Adrenal gland (tissue), 12 donors: ENCODE results near the gene CTLA4. TPM values are rescaled to one million over a fixed set of nuclear protein-coding genes. Genes with fewer than 3 reads are reported as not detected.

Source experiments
- DNase-seq, 7 donors: peaks; one replicate each; pipeline ENCODE4 v3.0.0-alpha.2; 2019 to 2020
- H3K27ac ChIP-seq, 5 donors: fragments of 200-600 bp; sonication (generic) in 4 of 5; 1 replicate in 3 of 5; 2 replicates in 2 of 5; pipeline versions ENCODE4 v1.5.1 to v1.8.0; 2016 to 2020; ENCODE audit warnings: mild to moderate bottlenecking in 1 of 5
- H3K27me3 ChIP-seq: fragments of 200-600 bp; 2 replicates; pipeline ENCODE4 v1.8.0; 2021
- H3K36me3 ChIP-seq, 2 donors: fragments of 200-600 bp; replicated peaks in 1 of 2; 1 replicate in 1 of 2; 2 replicates in 1 of 2; pipeline versions ENCODE4 v1.5.1 to v1.8.0; 2018 to 2022
- H3K4me1 ChIP-seq, 2 donors: fragments of 200-600 bp; replicated peaks in 1 of 2; 1 replicate in 1 of 2; 2 replicates in 1 of 2; pipeline versions ENCODE4 v1.5.1 to v1.8.0; 2018 to 2021
- H3K4me3 ChIP-seq, 4 donors: fragments of 200-600 bp; sonication (generic) in 3 of 4; one replicate each; pipeline ENCODE4 v1.5.1; 2016 to 2018
- H3K9me3 ChIP-seq, 3 donors: fragments of 200-600 bp; sonication (generic) in 1 of 3; replicated peaks in 1 of 3; 1 replicate in 2 of 3; 2 replicates in 1 of 3; pipeline versions ENCODE4 v1.5.1 to v1.8.0; 2016 to 2021
- CTCF ChIP-seq, 6 experiments: fragments of 450-650 bp in 4 of 6; fragments of 200-600 bp in 2 of 6; sonication (generic) in 1 of 6; IDR thresholded peaks; 1 replicate in 5 of 6; 2 replicates in 1 of 6; pipeline versions ENCODE4 v1.5.1 to v1.8.0; 2016 to 2021; ENCODE audit warnings: antibody characterized with exemption in 6 of 6, mild to moderate bottlenecking in 2 of 6, moderate library complexity in 1 of 6
- POLR2A ChIP-seq, 2 donors: fragments of 450-650 bp; IDR thresholded peaks; one replicate each; pipeline ENCODE4 v1.6.1; 2017; ENCODE audit warnings: antibody characterized with exemption in 2 of 2, mild to moderate bottlenecking in 2 of 2, moderate library complexity in 1 of 2
- WGBS, 4 donors: extraction: QIAGEN DNeasy Blood & Tissue Kit in 2 of 4; methylation state at CpG; one replicate each; pipeline versions ENCODE4 v1.1.5 to v1.1.7; 2013 to 2017; 5-methylcytosine and 5-hydroxymethylcytosine counted together
- intact Hi-C, 2 donors: fragments of 100-400 bp; cut with DNase I; formaldehyde crosslinking; loops; one replicate each; pipeline versions ENCODE4 v1.14.1 to v1.15.0; 2022 to 2023
- polyA plus RNA-seq, 3 donors: library from polyadenylated mRNA; stranded (reverse); fragments of 200-250 nt in 2 of 3; fragments of 350-450 nt in 1 of 3; fragmentation: Illumina TruSeq in 1 of 3; extraction: RNeasy Lipid Tissue Mini Kit (QIAGEN cat#74804) in 1 of 3; gene quantifications; one replicate each; pipeline ENCODE4 v1.2.3, GENCODE V29; 2013 to 2014
- total RNA-seq, 9 donors: library from RNA; depleted of rRNA in 4 of 9; stranded (reverse); fragments of >200 nt in 4 of 9; fragments of 120-200 nt in 1 of 9; fragmentation: NEBNext Ultra II Directional in 1 of 9; extraction: Animal tissue kit (Norgen Biotek cat#: 25700) in 1 of 9; gene quantifications; one replicate each; pipeline versions ENCODE4 v1.1.0 to v1.2.4, GENCODE V29; 2013 to 2023
- donor health status: healthy with polysubstance abuse.
- donor health status: Bipolar disorder and iron deficiency.
- donor health status: DM: yes; HTN: yes; CAD: no.
- donor health status: DM: no; HTN: no; CAD: no.
- donor health status: DM: no; HTN: no; CAD: no.
- donor health status: DM: yes; HTN: yes; CAD: no.

The CTLA4 gene
- total and polyA plus RNA-seq, 12 donors = 0.03 to 0.50 (median 0.10) TPM; not detected in 8

- no peaks in the 10 kb centered on the region for H3K4me1 ChIP-seq
- H3K27ac ChIP-seq = peak overlapping the region in 1 of 5 donors; percentile 10
- H3K27me3 ChIP-seq = no peaks in the 10 kb centered on the region
- H3K4me3 ChIP-seq = no peak overlapping the region
- DNase-seq = no peak
- no peaks in the 10 kb centered on the region for H3K36me3 ChIP-seq
- intact Hi-C loops = no loop called here
- no peak for TF ChIP-seq POLR2A (IDR thresholded peaks at IDR 0.05)
- TF ChIP-seq CTCF (IDR thresholded peaks at IDR 0.05) = no peak
- H3K9me3 ChIP-seq = peaks cover 0 to 13% (median 10%) of the 10 kb centered on the region in 3 donors
- WGBS, 4 donors = 53 to 71% (median 60%) methylated on average over 2 of the region's 2 CpGs
Measured at GRCh38 chr2:203898657-203899056, 31.1 kb downstream of the CTLA4 start.

GRCh38 chr2:203900253-203900652 lies 32.7 kb downstream of the CTLA4 start:
- Histone ChIP-seq H3K4me3 (no peak overlapping the region), H3K27ac (no peak overlapping the region), H3K36me3 (no peaks in the 10 kb centered on the region), H3K9me3 (peaks cover 0 to 13% (median 10%) of the 10 kb centered on the region in 3 donors), H3K4me1 (no peaks in the 10 kb centered on the region), H3K27me3 (no peaks in the 10 kb centered on the region)
- DNase-seq = no peak
- 66 to 73% (median 72%) methylated on average over 2 of the region's 2 CpGs for WGBS, 4 donors
- TF ChIP-seq CTCF (IDR thresholded peaks at IDR 0.05) (no peak), POLR2A (IDR thresholded peaks at IDR 0.05) (no peak)
- intact Hi-C loops = no loop called here

- Histone ChIP-seq H3K4me3 (no peak overlapping the region), H3K9me3 (peaks cover 0 to 13% (median 10%) of the 10 kb centered on the region in 3 donors), H3K4me1 (no peaks in the 10 kb centered on the region), H3K27me3 (no peaks in the 10 kb centered on the region), H3K27ac (no peak overlapping the region), H3K36me3 (no peaks in the 10 kb centered on the region)
- WGBS, 4 donors = 82 to 89% (median 87%) methylated on average over 4 of the region's 4 CpGs
- TF ChIP-seq CTCF (IDR thresholded peaks at IDR 0.05) (no peak), POLR2A (IDR thresholded peaks at IDR 0.05) (no peak)
- intact Hi-C loops = no loop called here
- DNase-seq = no peak
Measured at GRCh38 chr2:203904022-203904421, 36.5 kb downstream of the CTLA4 start.

GRCh38 chr2:203905656-203906055 lies 38.1 kb downstream of the CTLA4 start:
- intact Hi-C loops = no loop called here
- DNase-seq = no peak
- Histone ChIP-seq H3K9me3 (peaks cover 0 to 13% (median 10%) of the 10 kb centered on the region in 3 donors), H3K4me3 (no peak overlapping the region), H3K4me1 (no peaks in the 10 kb centered on the region), H3K36me3 (no peaks in the 10 kb centered on the region), H3K27ac (no peak overlapping the region), H3K27me3 (no peaks in the 10 kb centered on the region)
- no peak for TF ChIP-seq CTCF (IDR thresholded peaks at IDR 0.05)
